SK-N-SH treated with all-trans-retinoic acid at 6 μM for 48 hours (cell line): ENCODE measurements around the gene DENND2A.

Experiments used
- PATZ1 ChIP-seq: fragments of 250-450 bp; sonication (Bioruptor Pico); IDR thresholded peaks from 2 replicates; pipeline ENCODE4 v1.8.0; 2020; ENCODE audit warnings: mild to moderate bottlenecking, moderate library complexity, borderline replicate concordance
- POU6F1 ChIP-seq: fragments of 250-450 bp; sonication (Bioruptor Pico); IDR thresholded peaks from 2 replicates; pipeline ENCODE4 v1.8.0; 2021; ENCODE audit warnings: low read depth, mild to moderate bottlenecking, moderate library complexity, borderline replicate concordance

GRCh38 chr7:140641524-140642195 lies 1.0 kb upstream of the DENND2A start:
- TF ChIP-seq PATZ1 (CRISPR knock-in tag) (no peak), POU6F1 (CRISPR knock-in tag) (no peak)
